Stimulated activated CD8-positive, alpha-beta memory T cell treated with anti-CD3 and anti-CD28 coated beads, Interleukin-12 subunit alpha, Interleukin-12 subunit beta, amount 100 ng/mL, for 1 hour (primary cell): Measurements from ENCODE around the gene MRPL20.
"Not testable (repeated sequence)": the region's sequence is repeated elsewhere in the genome, so short reads cannot be mapped to it uniquely, and the experiment has no call there.

Experiments
- DNase-seq: peaks from one replicate; pipeline ENCODE4 v3.0.0-alpha.2; 2020; ENCODE audit warnings: low read depth

The MRPL20 gene

GRCh38 chr1:1425753-1426495 lies 18.8 kb upstream of the MRPL20 start:
- DNase-seq, result no peak

GRCh38 chr1:1425426-1425752 lies 18.3 kb upstream of the MRPL20 start:
- no peak for DNase-seq

- no peak for DNase-seq
Measured at GRCh38 chr1:1424707-1425106, 17.6 kb upstream of the MRPL20 start.

GRCh38 chr1:1423245-1423597 lies 16.1 kb upstream of the MRPL20 start:
- DNase-seq, result no peak

DNA sequence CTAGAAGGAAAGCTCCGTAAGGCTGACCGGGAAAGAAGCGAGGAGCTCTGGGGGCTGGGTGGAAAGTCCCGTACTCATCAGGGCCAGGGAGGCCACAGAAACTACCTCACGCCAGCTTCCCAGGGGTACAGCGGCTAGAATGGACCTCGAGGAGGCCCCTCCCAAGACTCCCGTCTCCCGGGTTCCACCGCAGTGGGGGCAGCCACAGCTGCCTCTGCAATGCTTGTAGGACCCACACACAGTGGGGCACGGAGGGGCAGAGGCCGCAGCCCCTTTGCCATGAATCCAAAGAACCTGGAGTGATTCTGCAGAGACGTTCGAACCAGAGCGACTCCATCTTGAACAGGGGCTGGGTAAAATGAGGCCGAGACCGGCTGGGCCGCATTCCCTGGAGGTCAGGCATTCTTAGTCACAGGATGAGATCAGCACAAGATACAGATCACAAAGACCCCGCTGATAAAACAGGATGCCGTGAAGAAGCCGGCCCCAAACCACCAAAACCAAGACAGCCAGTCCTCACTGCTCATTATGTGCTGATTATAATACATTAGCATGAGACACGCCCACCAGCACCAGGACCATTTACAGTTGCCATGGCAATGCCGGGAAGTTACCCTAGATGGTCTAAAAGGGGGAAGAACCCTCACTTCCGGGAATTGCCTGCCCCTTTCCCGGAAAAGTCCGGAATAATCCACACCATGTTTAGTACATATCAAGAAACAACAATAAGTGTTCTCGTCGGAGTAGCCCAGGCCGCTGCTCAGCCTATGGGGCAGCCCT lies 15.6 kb upstream of the MRPL20 start:
- no peak for DNase-seq

- DNase-seq, result no peak
Measured at GRCh38 chr1:1421907-1422464, 14.9 kb upstream of the MRPL20 start.

DNA sequence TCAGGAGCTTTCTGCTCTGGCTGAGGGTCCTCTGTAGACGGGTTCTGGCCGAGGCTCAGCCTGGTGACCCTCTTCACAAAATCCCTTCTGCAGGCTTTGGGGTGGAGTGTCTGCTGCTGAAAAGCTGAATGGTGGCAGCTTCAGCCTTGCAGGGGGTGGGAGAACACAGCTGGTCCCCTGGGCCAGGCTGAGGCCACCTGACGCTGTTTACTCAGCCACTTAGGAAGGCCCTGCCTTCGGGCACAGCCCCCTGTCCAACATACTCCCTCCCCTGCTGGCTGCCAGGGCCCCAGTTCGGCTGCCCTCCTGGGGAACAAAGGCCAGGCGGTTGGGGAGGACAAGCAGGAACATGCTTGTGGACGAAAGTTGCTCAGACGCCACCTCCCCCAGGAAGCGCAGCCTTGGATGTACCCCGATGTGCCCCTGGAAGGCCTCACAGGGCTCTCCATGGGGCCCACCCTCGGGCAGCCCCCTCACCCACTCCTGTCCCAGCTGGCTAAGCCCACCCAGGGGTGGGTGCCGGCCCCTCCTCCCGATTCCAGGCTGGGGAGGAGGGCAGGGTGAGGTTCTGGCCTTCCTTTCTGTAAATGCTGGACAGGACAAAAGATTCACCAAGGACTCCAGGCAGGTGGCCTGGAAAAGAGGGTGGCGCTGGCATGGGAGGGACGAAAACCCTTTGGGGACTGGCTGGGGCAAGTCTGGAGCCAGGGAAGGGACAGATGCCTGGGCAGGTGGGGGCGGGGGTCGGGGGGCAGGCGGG lies 14.2 kb upstream of the MRPL20 start, which contains the start of gene ANKRD65:
Gene ANKRD65 (minus strand): TSS at position 130 of the 760 bp plus-strand sequence. CDS start 271 bp downstream, outside the sequence.
- DNase-seq, result no peak

DNA sequence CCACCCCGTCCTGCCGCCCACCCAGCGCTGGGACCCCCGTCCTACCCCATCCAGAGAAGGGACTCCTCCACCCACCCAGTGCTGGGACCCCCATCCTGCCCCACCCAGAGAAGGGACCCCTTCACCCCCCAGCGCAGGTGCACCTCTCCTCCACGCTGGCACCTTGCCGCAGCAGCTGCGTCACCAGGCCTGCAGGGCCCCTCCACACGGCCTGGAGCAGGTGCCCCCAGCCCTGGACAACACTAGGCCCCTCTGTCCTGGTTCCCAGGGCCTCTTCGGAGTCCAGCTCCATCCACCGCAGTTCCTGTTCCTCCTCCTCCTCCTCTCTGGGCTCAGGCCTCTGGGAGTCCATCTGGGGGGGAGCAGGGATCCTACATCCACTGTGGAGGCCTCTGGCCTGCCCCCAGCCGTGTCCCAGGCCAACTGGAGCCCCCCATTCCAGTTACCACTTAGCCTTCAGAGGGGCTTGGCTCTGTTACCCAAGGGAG lies 13.6 kb upstream of the MRPL20 start:
- DNase-seq, result no peak

GRCh38 chr1:1419813-1420653 lies 12.9 kb upstream of the MRPL20 start:
- no peak for DNase-seq

GRCh38 chr1:1419363-1419812 lies 12.3 kb upstream of the MRPL20 start:
- no peak for DNase-seq

DNA sequence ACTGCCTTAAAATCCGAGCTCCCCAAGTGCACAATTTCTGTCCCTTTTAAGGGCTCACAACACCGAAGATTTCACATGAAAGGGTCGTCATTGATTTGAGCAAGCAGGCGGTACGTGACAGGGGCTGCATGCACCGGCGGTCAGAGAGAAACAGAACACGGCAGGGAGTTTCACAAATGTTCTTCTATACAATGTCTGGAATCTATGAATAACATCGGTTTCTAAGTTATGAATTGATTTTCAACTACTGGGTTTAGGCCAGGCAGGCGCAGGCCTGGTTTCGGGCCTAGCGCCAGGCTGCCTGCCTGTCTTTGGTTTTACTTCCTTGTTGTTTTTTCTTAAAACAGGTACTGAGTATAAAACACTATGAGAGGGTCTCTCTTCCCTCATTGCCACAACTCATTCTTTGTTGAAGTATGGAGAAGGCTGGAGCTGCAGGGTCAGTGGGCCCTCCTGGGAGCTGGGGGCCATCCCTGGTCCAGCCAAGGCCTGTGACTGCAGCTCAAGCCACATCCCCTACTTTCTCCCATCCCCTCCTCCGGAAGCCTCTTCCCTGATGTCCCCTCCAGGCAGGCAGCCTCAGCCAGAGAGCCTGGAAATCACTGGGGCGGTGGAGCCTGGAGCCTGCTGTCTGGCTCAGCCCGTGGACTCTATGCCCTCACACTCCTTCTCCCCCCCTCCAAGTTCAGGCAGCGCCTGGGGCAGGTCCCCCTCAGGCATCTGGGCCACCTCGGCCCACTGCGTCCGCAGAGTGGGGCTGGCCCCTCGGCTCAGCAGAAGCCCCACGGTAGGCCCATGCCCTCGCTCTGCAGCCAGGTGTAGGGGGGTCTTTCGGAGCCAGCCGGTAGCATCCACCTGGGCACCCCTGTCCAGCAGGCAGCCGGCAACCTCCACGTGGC lies 11.6 kb upstream of the MRPL20 start:
- no peak for DNase-seq

GRCh38 chr1:1417825-1418463 lies 10.9 kb upstream of the MRPL20 start:
- not testable (repeated sequence) for DNase-seq

GRCh38 chr1:1417396-1417795 lies 10.3 kb upstream of the MRPL20 start:
- not testable (repeated sequence) for DNase-seq

DNA sequence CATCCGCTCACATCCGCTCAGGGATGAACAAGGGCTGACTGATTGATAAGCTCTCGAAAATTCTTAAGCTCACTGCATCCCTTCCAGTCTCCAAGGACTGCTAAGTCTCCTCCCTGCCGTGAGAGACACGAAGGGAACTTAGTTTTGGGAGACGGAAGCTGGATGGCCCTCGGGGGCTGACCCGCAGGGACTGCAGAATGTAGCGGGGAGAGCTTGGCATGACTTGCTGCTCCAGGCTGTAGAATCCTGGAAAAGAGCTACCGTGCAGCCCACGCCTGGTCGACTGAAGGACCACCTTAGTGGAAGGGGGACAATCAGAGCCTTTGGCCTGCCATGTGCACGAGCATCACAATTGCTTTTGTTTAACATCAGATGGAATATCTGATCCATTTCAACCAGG lies 8.7 kb upstream of the MRPL20 start:
- no peak for DNase-seq

DNA sequence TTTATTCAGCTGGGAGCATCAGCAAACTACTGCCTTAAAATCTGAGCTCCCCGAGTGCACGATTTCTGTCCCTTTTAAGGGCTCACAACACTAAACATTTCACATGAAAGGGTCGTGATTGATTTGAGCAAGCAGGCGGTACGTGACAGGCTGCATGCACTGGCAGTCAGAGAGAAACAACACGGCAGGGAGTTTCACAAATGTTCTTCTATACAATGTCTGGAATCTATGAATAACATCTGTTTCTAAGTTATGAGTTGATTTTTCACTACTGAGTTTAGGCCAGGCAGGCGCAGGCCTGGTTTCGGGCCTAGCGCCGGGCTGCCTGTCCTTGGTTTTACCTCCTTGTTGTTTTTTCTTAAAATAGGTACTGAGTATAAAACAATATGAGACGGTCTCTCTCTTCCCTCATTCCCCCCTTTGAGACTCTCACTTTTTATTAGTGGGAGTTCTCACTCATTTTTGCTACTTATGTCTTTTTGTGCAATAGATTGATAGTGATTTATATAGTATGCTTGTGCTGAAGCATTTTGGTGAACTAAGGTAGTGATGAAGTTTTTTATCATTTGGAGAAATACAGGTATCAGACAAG lies 5.3 kb upstream of the MRPL20 start:
- not testable (repeated sequence) for DNase-seq

GRCh38 chr1:1411626-1412025 lies 4.5 kb upstream of the MRPL20 start:
- DNase-seq, result no peak

DNA sequence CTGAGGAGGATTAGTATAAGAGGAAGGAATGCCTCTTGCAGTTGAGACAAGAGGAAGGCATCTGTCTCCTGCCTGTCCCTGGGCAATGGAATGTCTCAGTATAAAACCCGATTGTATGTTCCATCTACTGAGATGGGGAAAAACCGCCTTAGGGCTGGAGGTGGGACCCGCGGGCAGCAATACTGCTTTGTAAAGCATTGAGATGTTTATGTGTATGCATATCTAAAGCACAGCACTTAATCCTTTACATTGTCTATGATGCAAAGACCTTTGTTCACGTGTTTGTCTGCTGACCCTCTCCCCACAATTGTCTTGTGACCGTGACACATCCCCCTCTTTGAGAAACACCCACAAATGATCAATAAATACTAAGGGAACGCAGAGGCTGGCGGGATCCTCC lies 3.1 kb upstream of the MRPL20 start:
- DNase-seq, result not testable (repeated sequence)

GRCh38 chr1:1407636-1408318 lies 684 bp upstream of the MRPL20 start:
- DNase-seq, result no peak
